ENCODE data around the gene RAPH1.

The RAPH1 gene

DNA sequence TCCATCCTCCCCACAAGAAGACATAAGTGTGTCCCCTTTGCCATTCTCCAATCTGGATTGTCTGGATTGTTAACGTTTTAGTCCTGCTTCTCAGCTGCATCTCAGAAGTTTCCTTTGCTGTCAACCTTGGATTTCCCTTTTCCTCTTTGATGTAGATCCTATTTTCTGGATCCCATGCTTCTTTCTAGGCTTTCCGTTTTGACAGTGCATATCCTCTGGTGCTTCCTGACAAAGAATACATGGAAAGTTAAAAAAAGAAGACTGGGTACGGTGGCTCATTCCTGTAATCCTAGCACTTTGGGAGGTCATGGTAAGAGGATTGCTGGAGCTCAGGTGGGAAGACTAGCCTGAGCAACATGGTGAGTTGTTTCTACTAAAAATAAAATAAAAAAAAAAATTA is 180.1 kb downstream of the RAPH1 start:
- Histone ChIP-seq H3K4me1 (ENCODE audit: control insufficient read depth, insufficient read depth, low read depth, low read length) (peaks cover 3% of the 10 kb centered on the region), H3K4ac (ENCODE audit: low read depth in 1 of 2, low read length in 2 of 2) (no peak overlapping the region), H2AFZ (ENCODE audit: low read depth, low read length) (no peak overlapping the region), H3K23ac (ENCODE audit: low read length in 2 of 2) (no peak overlapping the region), H2BK120ac (ENCODE audit: low read depth, low read length) (no peak overlapping the region), H3K27ac (ENCODE audit: low read length, poor library complexity, severe bottlenecking) (no peak overlapping the region), H3K27me3 (ENCODE audit: control insufficient read depth in 1 of 2, insufficient read depth in 1 of 2, low read length in 2 of 2) (no peaks in the 10 kb centered on the region), H2AK5ac (ENCODE audit: low read length, severe bottlenecking) (no peak overlapping the region), H3K9ac (ENCODE audit: low read length) (no peak overlapping the region), H4K91ac (ENCODE audit: low read length) (no peak overlapping the region), H3K9me3 (ENCODE audit: control insufficient read depth, low read length) (no peaks in the 10 kb centered on the region), H2BK15ac (ENCODE audit: low read depth, poor library complexity, severe bottlenecking) (no peak overlapping the region), H3K4me3 (ENCODE audit: insufficient read depth in 1 of 2, low read depth in 1 of 2, low read length in 2 of 2) (no peak overlapping the region), H3K4me2 (ENCODE audit: low read length, poor library complexity, severe bottlenecking) (no peak overlapping the region), H3K79me1 (replicated peaks; ENCODE audit: low read length, poor library complexity, severe bottlenecking) (peaks cover 17% of the 10 kb centered on the region), H3K18ac (ENCODE audit: low read depth in 1 of 2, low read length in 2 of 2) (no peak overlapping the region), H2BK5ac (ENCODE audit: low read depth, low read length, poor library complexity, severe bottlenecking) (no peak overlapping the region), H3K36me3 (ENCODE audit: control insufficient read depth in 1 of 2, insufficient read depth in 2 of 2, low read depth in 1 of 2, low read length in 2 of 2) (peaks cover 9 to 14% of the 10 kb centered on the region in 2 experiments), H3K14ac (ENCODE audit: low read length in 2 of 2) (no peak overlapping the region), H4K8ac (ENCODE audit: low read length) (no peak overlapping the region), H2BK12ac (ENCODE audit: low read length in 2 of 2) (no peak overlapping the region)
- no peak for DNase-seq
- WGBS, result over 99% methylated on average over 3 of the region's 3 CpGs

DNA sequence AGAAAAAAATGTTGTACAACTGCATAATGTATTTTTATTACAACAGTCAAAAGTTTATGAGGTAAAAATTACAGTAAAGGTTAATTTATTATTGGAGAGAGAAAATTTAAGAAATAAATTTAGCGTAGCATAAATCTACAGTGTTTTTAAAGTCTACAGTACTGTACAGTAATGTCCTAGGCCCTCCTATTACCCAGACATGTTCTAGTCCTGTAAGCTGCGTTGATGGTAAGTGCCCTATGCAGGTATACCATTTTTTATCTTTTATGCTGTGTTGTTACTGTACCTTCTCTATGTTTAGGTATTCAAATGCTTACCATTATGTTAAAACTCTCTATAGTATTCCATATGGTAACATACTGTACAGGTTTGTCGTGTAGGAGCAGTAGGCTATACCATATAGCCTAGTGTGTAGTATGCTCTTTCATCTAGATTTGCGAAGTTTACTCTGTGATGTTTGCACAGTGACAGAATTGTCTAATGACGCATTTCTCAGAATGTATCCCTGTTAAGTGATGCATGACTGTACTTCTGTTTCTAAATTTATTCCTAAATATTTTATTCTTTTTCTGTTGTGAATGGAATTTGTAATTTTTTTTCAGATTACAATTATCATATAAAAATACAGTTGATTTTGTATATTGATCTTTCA is 182.4 kb downstream of the RAPH1 start:
- Histone ChIP-seq H3K4me2 (ENCODE audit: low read length, poor library complexity, severe bottlenecking) (no peak overlapping the region), H2BK12ac (ENCODE audit: low read length in 2 of 2) (no peak overlapping the region), H3K4ac (ENCODE audit: low read depth in 1 of 2, low read length in 2 of 2) (no peak overlapping the region), H3K79me1 (replicated peaks; ENCODE audit: low read length, poor library complexity, severe bottlenecking) (peaks cover 13% of the 10 kb centered on the region), H3K23ac (ENCODE audit: low read length in 2 of 2) (no peak overlapping the region), H3K14ac (ENCODE audit: low read length in 2 of 2) (no peak overlapping the region), H3K9ac (ENCODE audit: low read length) (no peak overlapping the region), H2BK15ac (ENCODE audit: low read depth, poor library complexity, severe bottlenecking) (no peak overlapping the region), H3K4me3 (ENCODE audit: insufficient read depth in 1 of 2, low read depth in 1 of 2, low read length in 2 of 2) (no peak overlapping the region), H2AK5ac (ENCODE audit: low read length, severe bottlenecking) (no peak overlapping the region), H2BK120ac (ENCODE audit: low read depth, low read length) (no peak overlapping the region), H4K91ac (ENCODE audit: low read length) (no peak overlapping the region), H3K18ac (ENCODE audit: low read depth in 1 of 2, low read length in 2 of 2) (no peak overlapping the region), H3K9me3 (ENCODE audit: control insufficient read depth, low read length) (no peaks in the 10 kb centered on the region), H2AFZ (ENCODE audit: low read depth, low read length) (no peak overlapping the region), H2BK5ac (ENCODE audit: low read depth, low read length, poor library complexity, severe bottlenecking) (no peak overlapping the region), H3K27ac (ENCODE audit: low read length, poor library complexity, severe bottlenecking) (no peak overlapping the region), H3K36me3 (ENCODE audit: control insufficient read depth in 1 of 2, insufficient read depth in 2 of 2, low read depth in 1 of 2, low read length in 2 of 2) (peaks cover 7 to 12% of the 10 kb centered on the region in 2 experiments), H4K8ac (ENCODE audit: low read length) (no peak overlapping the region), H3K4me1 (ENCODE audit: control insufficient read depth, insufficient read depth, low read depth, low read length) (no peaks in the 10 kb centered on the region), H3K27me3 (ENCODE audit: control insufficient read depth in 1 of 2, insufficient read depth in 1 of 2, low read length in 2 of 2) (no peaks in the 10 kb centered on the region)
- WGBS, result 100% methylated on average over 2 of the region's 5 CpGs
- no peak for DNase-seq

DNA sequence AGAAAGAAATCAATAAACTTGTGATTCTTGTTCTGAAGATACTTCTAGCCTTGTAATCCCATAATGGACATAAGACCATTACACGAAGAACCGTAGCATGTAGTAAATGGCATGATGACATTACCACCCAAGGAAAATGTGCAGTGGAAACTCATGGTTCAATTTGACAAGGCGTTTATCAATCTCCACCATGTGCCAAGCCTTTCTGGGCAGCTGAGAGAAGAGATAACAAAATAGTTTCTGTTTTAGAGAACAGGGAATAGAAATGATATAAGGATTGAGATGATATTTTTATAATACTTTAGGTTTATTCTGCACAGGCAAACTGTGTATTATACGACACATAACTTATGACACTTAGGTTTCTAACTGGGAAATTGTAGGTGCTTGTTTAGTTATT is 187.7 kb downstream of the RAPH1 start:
- no peaks in the 10 kb centered on the region for H3K27me3 ChIP-seq (ENCODE audit: control insufficient read depth in 1 of 2, insufficient read depth in 1 of 2, low read length in 2 of 2)
- no peak overlapping the region for H2BK5ac ChIP-seq (ENCODE audit: low read depth, low read length, poor library complexity, severe bottlenecking)
- H2AK5ac ChIP-seq (ENCODE audit: low read length, severe bottlenecking), result no peak overlapping the region
- no peak overlapping the region for H2AFZ ChIP-seq (ENCODE audit: low read depth, low read length)
- H3K4me2 ChIP-seq (ENCODE audit: low read length, poor library complexity, severe bottlenecking), result no peak overlapping the region
- H3K4me3 ChIP-seq (ENCODE audit: insufficient read depth in 1 of 2, low read depth in 1 of 2, low read length in 2 of 2), result no peak overlapping the region
- no peak overlapping the region for H3K14ac ChIP-seq (ENCODE audit: low read length in 2 of 2)
- H3K18ac ChIP-seq (ENCODE audit: low read depth in 1 of 2, low read length in 2 of 2), result no peak overlapping the region
- H2BK12ac ChIP-seq (ENCODE audit: low read length in 2 of 2), result no peak overlapping the region
- H3K27ac ChIP-seq (ENCODE audit: low read length, poor library complexity, severe bottlenecking), result no peak overlapping the region
- no peaks in the 10 kb centered on the region for H3K9me3 ChIP-seq (ENCODE audit: control insufficient read depth, low read length)
- no peaks in the 10 kb centered on the region for H3K4me1 ChIP-seq (ENCODE audit: control insufficient read depth, insufficient read depth, low read depth, low read length)
- no peak for DNase-seq
- H3K23ac ChIP-seq (ENCODE audit: low read length in 2 of 2), result no peak overlapping the region
- H3K9ac ChIP-seq (ENCODE audit: low read length), result no peak overlapping the region
- no peak overlapping the region for H4K8ac ChIP-seq (ENCODE audit: low read length)
- no peak overlapping the region for H2BK120ac ChIP-seq (ENCODE audit: low read depth, low read length)
- no peak overlapping the region for H2BK15ac ChIP-seq (ENCODE audit: low read depth, poor library complexity, severe bottlenecking)
- H3K79me1 ChIP-seq (replicated peaks; ENCODE audit: low read length, poor library complexity, severe bottlenecking), result peaks cover 24% of the 10 kb centered on the region
- WGBS, result 97% methylated on average over 4 of the region's 4 CpGs
- peaks cover 13% of the 10 kb centered on the region in 2 experiments for H3K36me3 ChIP-seq (ENCODE audit: control insufficient read depth in 1 of 2, insufficient read depth in 2 of 2, low read depth in 1 of 2, low read length in 2 of 2)
- no peak overlapping the region for H3K4ac ChIP-seq (ENCODE audit: low read depth in 1 of 2, low read length in 2 of 2)
- no peak overlapping the region for H4K91ac ChIP-seq (ENCODE audit: low read length)

DNA sequence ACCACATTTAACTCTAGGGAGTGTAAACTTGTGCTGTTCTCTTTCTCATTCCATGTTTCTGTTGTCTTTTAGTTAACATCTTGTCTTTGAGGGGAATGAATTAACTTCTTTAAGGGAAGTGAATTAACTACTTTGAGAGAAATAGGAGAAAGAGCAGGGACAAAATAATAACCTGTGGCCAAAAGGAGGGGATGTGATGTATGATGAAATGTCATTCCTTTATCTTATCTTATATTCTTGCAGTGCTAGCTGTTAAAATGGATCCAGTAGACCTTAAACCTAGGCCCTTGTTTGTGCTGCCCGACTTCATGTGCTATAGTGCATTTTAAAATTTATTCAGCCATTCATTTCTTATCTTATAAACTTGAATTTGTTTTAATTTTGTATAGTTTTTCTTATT is 188.5 kb downstream of the RAPH1 start:
- Histone ChIP-seq H3K18ac (ENCODE audit: low read depth in 1 of 2, low read length in 2 of 2) (no peak overlapping the region), H2AK5ac (ENCODE audit: low read length, severe bottlenecking) (no peak overlapping the region), H3K23ac (ENCODE audit: low read length in 2 of 2) (no peak overlapping the region), H2BK120ac (ENCODE audit: low read depth, low read length) (no peak overlapping the region), H2BK15ac (ENCODE audit: low read depth, poor library complexity, severe bottlenecking) (no peak overlapping the region), H3K4me3 (ENCODE audit: insufficient read depth in 1 of 2, low read depth in 1 of 2, low read length in 2 of 2) (no peak overlapping the region), H3K4ac (ENCODE audit: low read depth in 1 of 2, low read length in 2 of 2) (no peak overlapping the region), H2BK5ac (ENCODE audit: low read depth, low read length, poor library complexity, severe bottlenecking) (no peak overlapping the region), H4K8ac (ENCODE audit: low read length) (no peak overlapping the region), H3K27ac (ENCODE audit: low read length, poor library complexity, severe bottlenecking) (no peak overlapping the region), H3K36me3 (ENCODE audit: control insufficient read depth in 1 of 2, insufficient read depth in 2 of 2, low read depth in 1 of 2, low read length in 2 of 2) (peaks cover 8 to 13% of the 10 kb centered on the region in 2 experiments), H4K91ac (ENCODE audit: low read length) (no peak overlapping the region), H3K9ac (ENCODE audit: low read length) (no peak overlapping the region), H2AFZ (ENCODE audit: low read depth, low read length) (no peak overlapping the region), H3K14ac (ENCODE audit: low read length in 2 of 2) (no peak overlapping the region), H3K27me3 (ENCODE audit: control insufficient read depth in 1 of 2, insufficient read depth in 1 of 2, low read length in 2 of 2) (no peaks in the 10 kb centered on the region), H3K79me1 (replicated peaks; ENCODE audit: low read length, poor library complexity, severe bottlenecking) (peaks cover 24% of the 10 kb centered on the region), H3K9me3 (ENCODE audit: control insufficient read depth, low read length) (no peaks in the 10 kb centered on the region), H3K4me1 (ENCODE audit: control insufficient read depth, insufficient read depth, low read depth, low read length) (no peaks in the 10 kb centered on the region), H3K4me2 (ENCODE audit: low read length, poor library complexity, severe bottlenecking) (no peak overlapping the region), H2BK12ac (ENCODE audit: low read length in 2 of 2) (no peak overlapping the region)
- no peak for DNase-seq
- no CpG with 5 or more reads among the region's 1 CpG for WGBS
